HG03175 (cell line): ENCODE measurements around the gene TRAPPC2B.

ENCODE experiments used
- ATAC-seq: cut with Tn5 transposase; IDR thresholded peaks from one replicate; pipeline ENCODE4 v1.9.1; 2021; ENCODE audit warnings: mild to moderate bottlenecking, moderate library complexity; ENCODE audit not compliant: unreplicated experiment

The TRAPPC2B gene

DNA sequence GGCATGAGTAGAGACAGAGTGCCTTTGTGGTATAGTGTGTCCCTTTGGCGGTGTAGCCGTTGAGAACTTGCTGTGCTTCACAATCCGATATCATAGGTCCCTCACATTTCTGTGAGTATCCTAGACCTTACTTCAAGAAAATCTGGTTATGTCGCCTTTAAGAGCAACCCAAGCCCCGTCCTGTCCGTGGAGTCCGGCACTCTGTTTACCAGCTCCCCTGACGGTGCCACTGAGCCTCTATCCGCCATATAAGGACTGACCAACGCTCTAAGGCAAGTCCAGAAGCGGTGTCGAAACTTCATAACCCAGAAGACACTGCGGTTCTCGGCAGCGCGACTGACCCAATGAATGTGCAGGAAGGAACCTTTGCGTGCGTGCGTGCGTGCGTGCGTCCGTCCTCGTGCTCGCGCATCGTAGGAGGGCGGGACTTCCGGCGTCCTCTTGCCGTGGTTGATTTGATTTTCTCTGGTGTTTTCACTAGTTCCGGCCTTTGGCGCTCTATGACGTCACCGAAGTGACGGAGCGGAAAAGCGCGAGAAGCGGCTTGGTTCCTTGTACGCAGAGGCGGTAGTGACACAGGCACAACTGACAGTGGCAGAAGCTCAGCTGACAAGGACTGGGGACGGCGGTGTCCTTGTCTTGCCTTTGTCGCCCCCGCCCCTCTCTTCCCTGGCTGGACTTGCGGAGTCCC lies at the start of gene TRAPPC2B, which contains the start of gene ZNF547:
TSS of gene TRAPPC2B (plus strand) at position 555 of the 691 bp plus-strand sequence. CDS start 1,283 bp downstream, outside the sequence.
TSS of gene ZNF547 (plus strand) at position 555 of the 691 bp plus-strand sequence. CDS start 5,005 bp downstream, outside the sequence.
- peak; percentile 96 for ATAC-seq

DNA sequence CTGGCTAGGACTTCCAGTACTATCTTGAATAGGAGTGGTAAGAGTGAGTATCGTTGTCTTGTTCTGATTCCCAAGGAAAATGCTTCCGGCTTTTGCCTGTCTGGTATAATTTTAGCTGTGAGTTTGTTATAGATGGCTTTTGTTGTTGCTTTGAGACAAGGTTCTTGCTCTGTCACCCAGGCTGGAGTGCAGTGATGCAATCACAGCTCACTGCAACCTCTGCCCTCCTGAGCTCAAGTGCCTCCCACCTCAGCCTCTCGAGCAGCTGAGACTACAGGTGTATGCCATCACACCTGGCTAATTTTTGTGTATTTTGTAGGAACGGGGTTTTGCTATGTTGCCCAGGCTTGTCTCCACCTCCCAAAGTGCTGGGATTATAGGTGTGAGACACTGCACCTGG lies 49.2 kb upstream of the TRAPPC2B start:
- ATAC-seq, result no peak

DNA sequence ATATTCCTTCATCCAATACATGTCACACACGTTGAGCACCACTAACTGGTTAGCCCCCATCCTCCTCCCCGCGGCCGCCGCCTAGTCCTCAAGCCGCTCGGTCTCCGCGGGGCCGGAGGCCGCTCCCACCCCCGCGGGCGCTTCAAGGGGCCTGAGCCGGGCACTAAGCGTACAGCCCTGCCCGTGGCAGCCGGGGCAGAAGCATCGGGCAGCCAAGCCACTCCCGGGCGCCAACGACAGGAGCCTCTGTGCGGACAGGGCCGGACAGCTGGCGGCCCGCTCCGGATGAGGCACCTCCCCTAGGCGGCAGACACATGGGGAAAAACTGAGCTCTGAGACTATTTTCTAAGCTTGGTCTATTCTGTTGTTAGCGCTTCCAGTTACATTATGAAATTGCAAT lies 45.8 kb upstream of the TRAPPC2B start:
- no peak for ATAC-seq

DNA sequence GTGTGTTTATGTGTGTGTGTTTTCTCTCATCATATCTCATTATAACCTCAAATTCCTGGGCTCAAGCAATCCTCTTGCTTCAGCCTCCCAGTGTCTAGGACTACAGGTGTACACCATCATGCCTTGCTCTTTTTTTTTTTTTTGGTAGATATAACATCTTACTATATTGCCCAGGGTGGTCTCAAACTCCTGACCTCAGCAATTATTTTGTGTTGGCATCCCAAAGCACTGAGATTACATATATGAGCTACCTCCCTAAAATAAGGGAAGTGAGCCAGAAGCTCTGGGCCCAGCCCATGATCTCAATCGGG lies 43.5 kb upstream of the TRAPPC2B start:
- no peak for ATAC-seq

DNA sequence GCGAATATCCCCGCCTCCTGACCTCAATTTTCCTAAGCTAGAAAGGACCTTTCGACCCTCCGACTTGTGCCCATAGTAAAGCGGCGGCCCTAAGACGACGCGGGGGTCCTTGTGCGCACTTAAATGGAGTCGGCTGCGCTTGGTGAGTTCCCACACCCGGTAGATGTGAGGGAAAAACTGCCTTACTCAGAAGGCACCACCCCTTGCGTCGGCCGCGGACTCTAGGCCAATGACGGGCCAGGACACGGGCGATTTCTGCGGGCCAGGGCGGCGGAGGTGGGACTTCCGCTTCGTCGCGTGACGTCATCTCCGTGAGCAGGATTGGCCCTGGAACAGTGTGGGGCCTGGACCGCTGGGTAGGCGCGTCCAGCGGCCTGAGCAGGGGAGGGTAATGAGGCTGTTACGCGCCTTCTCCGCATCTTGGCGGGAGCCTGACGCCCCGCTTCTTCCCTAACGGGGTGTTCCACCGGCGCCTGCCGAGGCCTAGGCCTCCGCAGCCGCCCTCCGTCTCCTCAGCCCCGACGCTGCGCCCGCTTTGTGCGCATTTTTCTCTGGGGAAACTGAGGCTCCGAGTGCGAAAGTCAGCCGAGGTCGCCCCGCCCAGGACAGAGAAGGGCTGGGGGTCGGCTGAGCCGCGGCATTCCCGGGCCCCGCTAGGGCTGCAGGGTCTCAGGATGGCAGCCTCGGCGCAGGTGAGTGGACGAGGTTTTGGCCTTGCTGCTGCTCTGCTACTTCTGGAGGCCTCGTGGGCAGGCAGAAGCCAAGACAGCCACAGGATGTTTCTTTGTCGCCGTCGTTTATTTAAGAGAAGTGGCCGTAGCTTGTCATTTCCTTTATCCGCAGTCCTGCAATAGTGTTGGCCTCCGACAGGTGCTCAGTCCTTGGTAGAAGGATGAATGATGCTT lies 42.9 kb upstream of the TRAPPC2B start, which contains the start of gene ZNF543:
TSS of gene ZNF543 (plus strand) at position 293 of the 905 bp plus-strand sequence. CDS start at position 675, 382 bp downstream.
- peak; percentile 99 for ATAC-seq

DNA sequence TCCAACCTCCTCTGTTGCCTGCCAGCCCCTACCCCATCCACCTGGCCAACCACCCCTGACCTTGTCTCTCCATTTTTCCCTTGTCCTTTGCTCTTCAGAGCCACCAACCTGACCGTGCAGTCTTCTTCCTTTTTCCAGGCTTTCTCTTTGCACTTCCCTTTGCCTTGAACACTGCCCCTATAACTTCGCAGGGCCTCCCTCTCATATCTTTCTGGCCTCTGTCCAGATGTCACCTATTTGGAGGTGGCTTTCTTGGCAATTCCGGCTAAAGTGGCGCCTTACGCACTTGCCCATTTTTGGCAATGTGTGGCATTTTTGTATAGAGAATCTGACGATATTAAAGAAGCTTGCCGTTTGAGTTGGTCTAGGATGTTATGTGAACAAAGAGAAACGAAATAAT lies 42.2 kb upstream of the TRAPPC2B start:
- no peak for ATAC-seq

DNA sequence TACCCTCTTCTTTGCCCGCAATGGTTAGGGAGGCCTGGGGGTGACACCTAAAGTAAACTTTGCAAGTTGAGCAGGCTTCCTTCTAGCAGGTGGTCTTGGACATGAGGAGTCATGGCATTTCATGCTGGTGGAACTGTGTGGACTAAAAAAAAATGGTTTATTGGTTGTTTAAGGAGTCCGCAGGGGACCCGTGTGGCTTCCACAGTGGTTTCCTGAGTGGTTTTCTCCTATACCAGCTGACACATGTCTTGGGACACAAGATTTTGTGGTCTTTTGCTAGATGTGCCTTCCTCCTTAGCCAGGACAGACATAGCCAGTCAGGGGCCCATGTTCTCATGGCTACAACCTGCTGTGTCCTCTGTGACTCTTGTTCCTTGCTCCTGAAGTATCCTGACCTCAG lies 41.6 kb upstream of the TRAPPC2B start:
- ATAC-seq, result no peak

DNA sequence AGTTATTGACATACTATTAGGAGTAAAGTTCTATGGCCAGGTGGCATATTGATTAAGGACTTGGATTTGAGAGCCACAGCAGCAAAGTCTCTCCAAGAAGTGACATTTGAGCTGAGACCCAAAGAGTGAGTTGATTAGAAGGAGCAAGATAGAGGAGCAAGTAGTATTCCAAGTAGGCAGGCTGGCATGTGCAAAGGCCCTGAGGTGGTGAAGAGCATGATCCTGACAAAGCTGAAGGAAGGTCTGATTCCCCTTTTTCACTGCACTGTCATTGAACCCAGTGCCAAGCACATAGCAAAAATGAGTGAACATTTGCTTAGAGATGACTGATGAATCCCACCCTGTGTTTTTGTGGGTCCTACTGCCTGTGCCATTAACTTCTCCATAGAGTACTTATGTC lies 38.4 kb upstream of the TRAPPC2B start:
- no peak for ATAC-seq

DNA sequence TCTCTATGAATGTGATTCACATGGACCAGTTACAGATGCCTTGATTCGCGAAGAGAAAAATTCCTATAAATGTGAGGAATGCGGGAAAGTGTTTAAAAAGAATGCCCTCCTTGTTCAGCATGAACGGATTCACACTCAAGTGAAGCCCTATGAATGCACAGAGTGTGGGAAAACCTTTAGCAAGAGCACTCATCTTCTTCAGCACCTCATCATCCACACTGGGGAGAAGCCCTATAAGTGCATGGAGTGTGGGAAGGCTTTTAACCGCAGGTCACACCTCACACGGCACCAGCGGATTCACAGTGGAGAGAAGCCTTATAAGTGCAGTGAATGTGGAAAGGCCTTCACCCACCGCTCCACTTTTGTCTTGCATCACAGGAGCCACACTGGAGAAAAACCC lies 35.4 kb upstream of the TRAPPC2B start:
- ATAC-seq, result no peak

DNA sequence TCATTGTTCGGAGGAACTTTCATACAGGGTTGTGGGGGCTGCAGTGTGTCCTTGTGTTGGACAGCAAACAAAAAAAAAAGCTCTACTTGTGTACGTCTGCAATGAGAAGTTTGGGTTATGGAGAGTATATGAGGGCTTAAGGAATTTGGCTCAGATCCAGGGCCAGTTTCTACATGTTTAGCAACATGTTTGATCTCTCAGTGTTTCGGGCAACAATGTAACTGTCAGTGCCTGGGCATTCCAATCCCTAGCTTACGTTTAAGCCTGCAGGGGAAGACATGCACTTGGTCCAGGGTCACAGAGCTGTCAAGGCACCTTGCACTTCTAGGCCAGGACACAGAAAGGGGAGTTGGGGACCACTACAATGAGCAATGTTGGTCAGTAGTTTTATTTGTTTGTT lies 29.2 kb upstream of the TRAPPC2B start:
- no peak for ATAC-seq

DNA sequence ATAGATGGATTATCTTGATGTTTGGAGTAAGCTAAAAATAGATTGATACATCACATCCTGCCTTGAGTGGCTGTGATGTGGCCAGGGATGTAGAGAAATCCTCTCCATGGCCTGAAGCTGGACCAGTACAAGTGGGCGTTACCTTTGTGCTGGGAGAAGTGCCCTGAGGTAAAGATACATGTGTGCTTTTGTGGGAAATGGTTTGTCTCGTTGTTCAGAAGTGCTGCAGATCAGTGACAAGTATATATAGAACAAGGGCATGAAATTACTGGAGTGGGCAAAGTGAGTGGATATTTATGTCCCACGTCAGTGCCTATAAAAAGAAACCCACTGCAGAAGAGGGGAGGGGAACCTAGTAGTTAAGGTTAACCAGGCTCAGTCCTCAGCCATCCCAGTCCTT lies 24.5 kb upstream of the TRAPPC2B start:
- ATAC-seq, result no peak

DNA sequence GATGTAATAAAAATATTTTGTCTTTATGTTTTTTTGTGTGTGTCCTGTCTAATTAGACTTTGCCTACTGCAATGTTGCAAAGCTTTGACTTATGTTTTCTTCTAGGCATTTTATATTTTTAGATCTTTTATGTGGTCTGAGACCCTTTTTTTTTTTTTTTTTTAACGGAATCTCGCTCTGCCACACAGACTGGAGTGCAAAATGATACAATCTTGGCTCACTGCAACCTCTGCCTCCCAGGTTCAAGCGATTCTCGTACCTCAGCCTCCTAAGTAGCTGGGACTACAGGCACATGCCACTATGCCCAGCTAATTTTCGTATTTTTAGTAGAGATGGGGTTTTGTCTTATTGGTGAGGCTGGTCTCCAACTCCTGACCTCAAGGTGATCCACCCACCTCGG lies 20.8 kb upstream of the TRAPPC2B start:
- no peak for ATAC-seq

DNA sequence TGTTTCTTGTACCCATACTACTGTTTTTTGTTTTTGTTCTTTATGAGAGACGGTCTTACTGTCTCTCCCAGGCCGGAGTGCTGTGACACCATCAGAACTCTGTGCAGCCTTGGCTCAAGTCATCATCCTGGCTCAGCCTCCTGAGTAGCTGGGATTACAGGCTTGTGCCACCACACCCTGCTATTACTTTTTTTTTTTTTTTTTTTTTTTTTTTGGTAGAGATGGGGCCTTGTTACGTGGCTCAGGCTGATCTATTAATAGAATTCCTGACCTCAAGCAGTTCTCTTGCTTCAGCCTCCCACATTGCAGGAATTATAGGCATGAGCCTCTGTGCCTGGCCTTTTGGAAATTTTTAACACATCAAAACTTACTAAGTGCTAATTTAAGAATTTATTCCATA lies 15.2 kb upstream of the TRAPPC2B start:
- no peak for ATAC-seq

DNA sequence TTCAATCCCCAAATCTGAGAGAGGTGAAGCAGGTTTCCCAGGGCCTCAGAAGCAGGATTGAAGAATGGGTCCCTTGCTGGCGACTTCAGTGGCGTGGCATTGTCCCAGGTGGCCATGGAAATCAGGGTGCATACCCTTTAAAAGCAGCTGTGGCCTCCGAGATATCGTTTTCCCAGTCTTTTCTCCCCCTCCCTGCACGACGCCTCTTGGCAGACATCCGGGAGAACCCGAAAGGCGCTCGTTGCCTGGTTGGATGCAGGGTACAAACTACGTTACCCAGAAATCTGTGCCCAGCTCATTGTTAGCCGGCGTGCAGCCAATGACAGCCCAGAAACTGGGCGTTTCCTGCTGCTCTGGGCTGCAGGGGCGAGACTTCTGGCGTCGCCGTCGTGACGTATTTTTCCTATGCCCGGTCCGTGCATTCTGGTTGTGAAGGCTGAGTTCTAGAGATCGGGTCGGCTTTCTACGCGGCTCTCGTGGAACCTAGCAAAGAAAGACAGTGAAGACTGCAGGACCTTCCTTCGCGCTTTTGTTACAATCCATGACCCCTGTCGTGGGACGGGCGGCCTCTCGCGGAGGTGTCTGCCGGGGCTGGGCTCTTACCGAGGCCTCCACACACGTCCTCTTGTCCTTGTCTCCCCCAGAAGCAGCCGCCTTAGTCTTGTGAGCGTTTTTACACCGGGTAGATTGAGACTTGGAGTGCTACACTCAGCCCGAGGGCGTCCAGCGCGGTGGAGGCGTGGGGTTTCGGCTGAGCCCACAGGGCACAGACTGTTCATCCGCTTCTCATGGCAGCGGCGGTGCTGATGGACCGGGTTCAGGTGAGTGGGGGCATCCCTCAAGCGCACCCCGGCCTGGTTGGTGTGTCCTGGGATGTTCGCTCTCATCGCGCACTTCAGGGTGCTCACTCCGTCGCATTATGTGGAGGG lies 12.2 kb upstream of the TRAPPC2B start, which contains the start of gene ZNF304:
TSS of gene ZNF304 (plus strand) at position 395 of the 929 bp plus-strand sequence. CDS start at position 789, 394 bp downstream.
- peak; percentile 97 for ATAC-seq

DNA sequence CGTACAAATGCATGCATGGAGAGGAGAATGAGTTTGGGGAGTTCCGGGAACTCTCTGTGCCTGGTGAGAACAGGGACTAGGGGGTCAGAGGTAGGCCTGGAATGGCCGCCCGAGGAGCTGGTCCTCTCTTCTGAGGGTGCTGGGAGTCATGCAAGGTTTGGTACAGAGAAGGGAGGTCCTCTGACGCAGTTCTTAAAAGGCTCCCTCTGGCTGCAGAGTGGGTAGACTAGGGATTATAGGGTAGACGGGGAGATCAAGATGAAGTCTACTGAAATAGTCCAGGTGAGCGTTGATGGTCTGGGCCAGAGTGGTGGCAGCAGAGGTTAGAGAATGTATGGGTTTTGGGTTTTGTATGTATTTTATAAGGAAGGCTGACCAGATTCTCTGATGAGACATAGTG lies 11.5 kb upstream of the TRAPPC2B start:
- no peak for ATAC-seq

DNA sequence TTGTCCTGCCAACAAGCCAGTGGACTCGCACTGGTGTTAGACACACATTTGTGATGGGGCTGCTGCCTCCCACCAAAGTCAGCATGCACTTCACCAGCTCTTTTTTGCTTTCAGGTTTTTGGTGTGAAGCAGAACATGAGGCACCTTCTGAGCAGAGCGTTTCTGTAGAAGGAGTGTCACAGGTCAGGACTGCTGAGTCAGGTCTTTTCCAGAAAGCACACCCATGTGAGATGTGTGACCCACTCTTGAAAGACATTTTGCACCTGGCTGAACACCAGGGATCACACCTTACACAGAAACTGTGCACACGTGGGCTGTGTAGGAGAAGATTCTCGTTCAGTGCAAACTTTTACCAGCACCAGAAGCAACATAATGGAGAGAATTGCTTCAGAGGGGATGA lies 7.4 kb upstream of the TRAPPC2B start:
- ATAC-seq, result no peak

DNA sequence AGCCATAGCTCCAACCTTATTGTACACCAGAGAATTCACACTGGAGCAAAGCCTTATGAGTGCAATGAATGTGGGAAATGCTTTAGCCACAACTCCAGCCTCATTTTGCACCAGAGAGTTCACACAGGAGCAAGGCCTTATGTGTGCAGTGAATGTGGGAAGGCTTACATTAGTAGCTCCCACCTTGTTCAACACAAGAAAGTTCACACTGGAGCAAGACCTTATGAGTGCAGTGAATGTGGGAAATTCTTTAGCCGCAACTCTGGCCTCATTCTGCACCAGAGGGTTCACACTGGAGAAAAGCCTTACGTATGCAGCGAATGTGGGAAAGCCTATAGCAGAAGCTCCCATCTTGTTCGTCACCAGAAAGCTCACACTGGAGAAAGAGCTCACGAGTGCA lies 5.9 kb upstream of the TRAPPC2B start:
- no peak for ATAC-seq

DNA sequence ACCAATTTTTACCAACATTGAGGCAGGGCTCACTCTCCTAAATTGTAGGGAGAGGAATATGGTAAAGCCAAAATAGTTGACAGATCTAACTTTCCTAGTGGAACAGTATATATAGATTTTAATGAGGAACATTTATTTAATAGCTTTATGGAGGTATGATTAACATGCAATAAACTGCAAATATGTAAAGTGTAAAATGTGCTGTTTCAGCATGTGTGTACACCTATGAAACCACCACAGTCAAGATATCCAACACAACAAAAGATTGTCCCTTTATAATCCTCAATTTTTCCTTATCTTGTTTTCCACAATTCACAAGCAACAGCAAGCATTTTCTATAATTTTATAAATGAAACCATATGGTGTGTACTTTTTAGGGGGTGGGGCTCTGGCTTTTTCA lies 4.1 kb upstream of the TRAPPC2B start:
- ATAC-seq, result no peak

DNA sequence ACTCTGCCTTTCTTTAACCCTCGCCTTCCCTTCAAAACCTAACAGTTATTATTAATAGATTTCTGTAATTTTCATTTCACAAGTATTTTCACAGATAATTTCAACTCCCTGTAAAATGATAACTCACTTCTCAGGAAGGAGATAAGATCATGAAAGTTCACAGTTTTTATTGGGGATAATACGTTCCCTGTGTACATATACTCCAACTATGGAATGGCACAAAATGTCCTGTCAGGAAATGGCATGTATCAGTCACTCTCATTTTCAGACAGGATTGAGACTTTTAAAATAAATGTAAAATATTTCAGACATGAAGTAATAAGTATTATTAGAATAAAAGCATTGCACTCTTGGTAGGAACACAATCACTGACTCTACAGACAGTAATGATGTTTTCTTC lies 932 bp upstream of the TRAPPC2B start:
- no peak for ATAC-seq

DNA sequence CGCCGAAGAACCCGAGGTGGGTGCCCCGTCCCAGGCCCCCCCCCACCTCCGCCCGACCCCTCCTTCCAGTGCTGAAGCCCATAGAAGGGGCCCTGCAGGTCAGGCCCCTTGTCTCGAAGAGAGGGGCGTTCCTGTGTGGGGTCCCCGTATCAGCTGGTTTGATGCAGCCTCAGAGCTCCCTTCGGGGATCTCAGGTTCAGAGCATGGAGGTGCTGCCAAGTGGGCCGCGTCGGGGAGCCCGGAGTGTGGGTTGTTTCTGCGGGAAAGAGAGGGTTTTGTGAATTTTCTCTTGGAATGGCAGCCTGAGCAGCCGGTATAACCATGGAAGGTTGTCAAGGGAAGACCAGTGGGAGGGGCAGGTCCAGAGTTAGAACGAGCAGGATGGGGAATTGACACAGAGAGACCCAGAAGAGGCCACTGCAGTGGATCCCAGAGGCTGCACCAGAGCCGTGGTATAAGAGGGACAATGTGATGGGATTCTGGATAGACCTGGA lies 384 bp downstream of the TRAPPC2B start:
- ATAC-seq, result peak; percentile 11

DNA sequence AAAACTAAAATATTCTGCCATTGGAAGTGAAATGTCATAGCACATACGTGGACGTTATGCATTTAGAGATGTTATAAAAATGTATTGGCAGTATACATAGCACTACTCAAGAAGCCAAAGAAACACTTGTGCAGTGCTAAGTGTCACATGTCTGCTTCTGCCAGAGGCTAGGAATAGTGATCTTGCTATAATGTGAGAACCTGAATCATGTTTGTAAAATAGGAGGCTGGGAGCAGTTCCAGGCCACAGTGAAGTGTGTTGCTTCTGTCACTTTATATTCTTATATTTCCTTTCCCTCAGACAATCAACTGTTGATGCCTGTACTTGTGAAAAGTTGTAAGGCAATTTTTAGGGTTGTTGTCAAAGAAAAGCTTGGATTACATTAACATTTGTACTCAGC lies 3.4 kb downstream of the TRAPPC2B start:
- ATAC-seq, result no peak
